Sigmoid colon (tissue), 7 donors: ENCODE data around the gene THSD7B. TPM values are rescaled to one million over a fixed set of nuclear protein-coding genes. Genes with fewer than 3 reads are reported as not detected.

Source experiments
- DNase-seq: peaks from one replicate; pipeline ENCODE4 v3.0.0-alpha.2; 2019
- H3K27ac ChIP-seq, 4 donors: fragments of 200-600 bp; sonication (generic); one replicate each; pipeline ENCODE4 v1.5.1; 2016 to 2019; ENCODE audit warnings: mild to moderate bottlenecking in 1 of 4
- H3K27me3 ChIP-seq, 3 donors: fragments of 200-600 bp; sonication (generic); one replicate each; pipeline ENCODE4 v1.5.1; 2019; ENCODE audit warnings: mild to moderate bottlenecking in 1 of 3
- H3K36me3 ChIP-seq, 4 donors: fragments of 200-600 bp; sonication (generic); one replicate each; pipeline ENCODE4 v1.5.1; 2016 to 2019
- H3K4me1 ChIP-seq, 4 donors: fragments of 200-600 bp; sonication (generic); one replicate each; pipeline ENCODE4 v1.5.1; 2017 to 2019
- H3K4me3 ChIP-seq, 4 donors: fragments of 200-600 bp; sonication (generic); one replicate each; pipeline ENCODE4 v1.5.1; 2017 to 2019; ENCODE audit warnings: mild to moderate bottlenecking in 2 of 4, moderate library complexity in 1 of 4
- H3K9me3 ChIP-seq, 4 donors: fragments of 200-600 bp in 3 of 4; sonication (generic) in 3 of 4; one replicate each; pipeline versions ENCODE4 v1.5.1 to v1.6.1; 2013 to 2019
- EP300 ChIP-seq, 4 donors: sonication (generic); formaldehyde crosslinking; IDR thresholded peaks; one replicate each; pipeline ENCODE4 v1.6.1; 2017; ENCODE audit warnings: antibody characterized with exemption in 4 of 4
- POLR2A ChIP-seq, 2 donors: fragments of 450-650 bp; IDR thresholded peaks; one replicate each; pipeline ENCODE4 v1.6.1; 2016; ENCODE audit warnings: antibody characterized with exemption in 2 of 2, mild to moderate bottlenecking in 2 of 2, moderate library complexity in 2 of 2
- POLR2AphosphoS5 ChIP-seq, 4 donors: sonication (generic); formaldehyde crosslinking; IDR thresholded peaks; one replicate each; pipeline ENCODE4 v1.6.1; 2017; ENCODE audit warnings: antibody characterized with exemption in 4 of 4
- WGBS, 2 donors: extraction: QIAGEN DNeasy Blood & Tissue Kit; methylation state at CpG; one replicate each; pipeline ENCODE4 v1.1.7; 2013; 5-methylcytosine and 5-hydroxymethylcytosine counted together
- intact Hi-C: fragments of 100-400 bp; cut with DNase I; formaldehyde crosslinking; loops from one replicate; pipeline ENCODE4 v1.15.1; 2023
- polyA plus RNA-seq, 3 donors: library from polyadenylated mRNA; stranded (reverse); fragments of 200-250 nt; gene quantifications; one replicate each; pipeline ENCODE4 v1.2.3, GENCODE V29; 2013
- total RNA-seq, 4 donors: library from RNA; depleted of rRNA; stranded (reverse); fragments of >200 nt; gene quantifications; one replicate each; pipeline ENCODE4 v1.1.0, GENCODE V29; 2016
- TF ChIP-seq, protein P1 (sequence below), 4 experiments: fragments of 450-650 bp in 3 of 4; fragments of 200-600 bp in 1 of 4; IDR thresholded peaks; one replicate each; pipeline ENCODE4 v1.5.1; 2016 to 2019; ENCODE audit warnings: antibody characterized with exemption in 4 of 4, mild to moderate bottlenecking in 3 of 4, moderate library complexity in 2 of 4
- donor health status: healthy with polysubstance abuse.
- donor health status: Bipolar disorder and iron deficiency.
- donor health status: healthy.

THSD7B gene
- total and polyA plus RNA-seq, 7 donors: 0.16 to 0.83 (median 0.27) TPM; not detected in 2

DNA sequence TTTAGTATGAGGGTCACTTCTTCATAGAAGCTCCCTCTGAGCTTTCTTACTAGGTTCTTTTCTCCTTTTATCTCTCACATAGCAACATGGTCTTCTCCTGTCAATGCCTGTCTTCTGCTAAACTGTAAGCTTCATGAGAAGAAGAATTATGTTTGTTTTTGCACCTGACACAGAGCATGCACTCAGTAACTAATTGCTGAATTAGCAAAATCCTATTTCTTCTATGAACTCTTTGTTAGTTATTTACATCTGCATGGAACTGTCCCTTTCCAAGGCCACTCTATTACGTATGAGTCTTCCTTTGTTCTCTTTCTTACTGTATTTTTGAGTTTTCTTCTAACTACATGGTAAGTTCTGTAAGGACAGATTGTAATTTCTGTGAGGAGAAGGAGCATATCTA is 63.4 kb downstream of the THSD7B start:
- DNase-seq: no peak
- intact Hi-C loops: no loop called here
- no peaks in the 10 kb centered on the region for H3K27me3 ChIP-seq
- TF ChIP-seq POLR2AphosphoS5 (IDR thresholded peaks at IDR 0.05) (no peak), EP300 (IDR thresholded peaks at IDR 0.05) (no peak), POLR2A (IDR thresholded peaks at IDR 0.05) (no peak)
- TF ChIP-seq, protein P1, sequence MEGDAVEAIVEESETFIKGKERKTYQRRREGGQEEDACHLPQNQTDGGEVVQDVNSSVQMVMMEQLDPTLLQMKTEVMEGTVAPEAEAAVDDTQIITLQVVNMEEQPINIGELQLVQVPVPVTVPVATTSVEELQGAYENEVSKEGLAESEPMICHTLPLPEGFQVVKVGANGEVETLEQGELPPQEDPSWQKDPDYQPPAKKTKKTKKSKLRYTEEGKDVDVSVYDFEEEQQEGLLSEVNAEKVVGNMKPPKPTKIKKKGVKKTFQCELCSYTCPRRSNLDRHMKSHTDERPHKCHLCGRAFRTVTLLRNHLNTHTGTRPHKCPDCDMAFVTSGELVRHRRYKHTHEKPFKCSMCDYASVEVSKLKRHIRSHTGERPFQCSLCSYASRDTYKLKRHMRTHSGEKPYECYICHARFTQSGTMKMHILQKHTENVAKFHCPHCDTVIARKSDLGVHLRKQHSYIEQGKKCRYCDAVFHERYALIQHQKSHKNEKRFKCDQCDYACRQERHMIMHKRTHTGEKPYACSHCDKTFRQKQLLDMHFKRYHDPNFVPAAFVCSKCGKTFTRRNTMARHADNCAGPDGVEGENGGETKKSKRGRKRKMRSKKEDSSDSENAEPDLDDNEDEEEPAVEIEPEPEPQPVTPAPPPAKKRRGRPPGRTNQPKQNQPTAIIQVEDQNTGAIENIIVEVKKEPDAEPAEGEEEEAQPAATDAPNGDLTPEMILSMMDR (IDR thresholded peaks at IDR 0.05): no peak
- H3K4me3 ChIP-seq: no peak overlapping the region
- H3K36me3 ChIP-seq: no peaks in the 10 kb centered on the region
- no peak overlapping the region for H3K27ac ChIP-seq
- 30 to 91% methylated on average over 1 of the region's 1 CpG for WGBS, 2 donors
- no peaks in the 10 kb centered on the region for H3K9me3 ChIP-seq
- H3K4me1 ChIP-seq: no peaks in the 10 kb centered on the region

DNA sequence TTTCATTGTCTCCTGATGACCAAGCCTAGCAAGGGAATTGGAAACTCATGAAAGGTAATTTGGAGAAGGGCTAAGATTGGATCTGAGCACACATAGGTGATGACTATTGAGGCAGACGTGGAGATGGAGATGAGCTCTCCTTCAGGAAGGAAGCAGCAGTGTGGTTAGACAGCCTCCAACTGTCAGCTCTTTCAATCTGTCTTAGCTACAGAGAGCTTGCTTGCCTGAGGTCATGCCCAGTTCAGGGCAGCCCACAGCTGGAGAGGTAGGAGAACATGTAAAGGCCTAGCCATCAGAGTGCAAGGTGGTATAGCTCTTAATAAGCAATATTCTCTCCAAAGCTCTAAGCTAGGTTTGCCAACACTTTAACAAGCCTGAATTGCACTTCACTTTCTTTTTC is 79.2 kb downstream of the THSD7B start:
- Histone ChIP-seq H3K27me3 (no peaks in the 10 kb centered on the region), H3K9me3 (no peaks in the 10 kb centered on the region), H3K4me1 (no peaks in the 10 kb centered on the region), H3K36me3 (no peaks in the 10 kb centered on the region), H3K27ac (no peak overlapping the region), H3K4me3 (no peak overlapping the region)
- TF ChIP-seq, protein P1 (IDR thresholded peaks at IDR 0.05): no peak
- TF ChIP-seq POLR2AphosphoS5 (IDR thresholded peaks at IDR 0.05) (no peak), POLR2A (IDR thresholded peaks at IDR 0.05) (no peak), EP300 (IDR thresholded peaks at IDR 0.05) (no peak)
- intact Hi-C loops: no loop called here
- DNase-seq: no peak
- WGBS, 2 donors: 58 to 76% methylated on average over 1 of the region's 1 CpG

DNA sequence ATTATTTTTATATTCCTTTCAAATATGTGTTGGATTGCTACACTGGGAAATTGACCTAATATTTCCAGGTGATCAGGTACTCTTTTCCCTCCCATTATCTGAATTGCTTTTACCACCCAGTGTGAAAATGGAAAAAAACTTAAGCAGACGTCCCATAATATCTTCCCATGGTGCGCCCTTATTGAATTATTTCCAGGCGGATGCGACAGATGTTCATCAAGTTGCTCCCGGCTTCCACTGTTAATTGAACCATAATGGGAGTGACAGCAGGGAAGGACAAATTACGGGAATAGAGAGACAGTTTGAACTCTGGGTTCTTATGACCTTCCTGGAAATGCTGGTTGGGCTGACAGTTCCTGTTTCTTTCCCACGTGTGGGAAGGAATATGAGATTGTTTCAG is 93.3 kb downstream of the THSD7B start:
- Histone ChIP-seq H3K27ac (no peak overlapping the region), H3K4me3 (no peak overlapping the region)
- 64 to 71% methylated on average over 7 of the region's 7 CpGs for WGBS, 2 donors

DNA sequence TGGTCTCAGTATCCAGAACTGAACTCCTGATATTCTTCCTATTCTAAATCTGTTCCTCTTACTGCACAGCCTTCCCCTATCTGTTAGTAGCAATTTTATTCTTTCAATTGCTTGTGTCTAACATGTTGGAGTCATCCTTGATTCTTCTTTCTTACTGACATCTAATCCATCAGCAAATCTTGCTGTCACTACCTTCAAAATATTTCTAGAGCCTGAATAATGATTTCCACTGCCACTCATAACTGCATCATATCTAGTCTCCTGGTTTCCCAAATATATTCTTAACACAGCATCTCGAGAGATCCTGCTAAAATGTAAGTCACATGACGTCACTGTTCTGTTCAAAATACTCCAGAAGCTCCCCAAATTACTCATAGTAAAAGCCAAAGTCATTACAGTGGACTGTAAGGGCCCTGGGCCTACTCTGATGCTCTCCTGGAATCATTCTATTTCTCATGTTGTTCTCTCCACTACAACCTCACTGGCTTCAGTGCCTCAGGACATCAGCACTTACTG is 95.2 kb downstream of the THSD7B start:
- H3K9me3 ChIP-seq: no peaks in the 10 kb centered on the region
- H3K27me3 ChIP-seq: no peaks in the 10 kb centered on the region
- H3K27ac ChIP-seq: no peak overlapping the region
- intact Hi-C loops: no loop called here
- no peak for DNase-seq
- H3K36me3 ChIP-seq: no peaks in the 10 kb centered on the region
- no peaks in the 10 kb centered on the region for H3K4me1 ChIP-seq
- H3K4me3 ChIP-seq: no peak overlapping the region
- WGBS, 2 donors: 50 to 77% methylated on average over 2 of the region's 2 CpGs
- TF ChIP-seq, protein P1 (IDR thresholded peaks at IDR 0.05): no peak
- TF ChIP-seq POLR2A (IDR thresholded peaks at IDR 0.05): no peak
- no peak for TF ChIP-seq EP300 (IDR thresholded peaks at IDR 0.05)

More for the DNA sequence above, 93.3 kb downstream of the THSD7B start:
- intact Hi-C loops: no loop called here
- no peaks in the 10 kb centered on the region for H3K9me3 ChIP-seq
- H3K27me3 ChIP-seq: no peaks in the 10 kb centered on the region
- H3K4me1 ChIP-seq: no peaks in the 10 kb centered on the region
- H3K36me3 ChIP-seq: no peaks in the 10 kb centered on the region
- TF ChIP-seq POLR2AphosphoS5 (IDR thresholded peaks at IDR 0.05): no peak
- TF ChIP-seq EP300 (IDR thresholded peaks at IDR 0.05): no peak
- no peak for TF ChIP-seq POLR2A (IDR thresholded peaks at IDR 0.05)
- TF ChIP-seq, protein P1 (IDR thresholded peaks at IDR 0.05): no peak
- DNase-seq: no peak

DNA sequence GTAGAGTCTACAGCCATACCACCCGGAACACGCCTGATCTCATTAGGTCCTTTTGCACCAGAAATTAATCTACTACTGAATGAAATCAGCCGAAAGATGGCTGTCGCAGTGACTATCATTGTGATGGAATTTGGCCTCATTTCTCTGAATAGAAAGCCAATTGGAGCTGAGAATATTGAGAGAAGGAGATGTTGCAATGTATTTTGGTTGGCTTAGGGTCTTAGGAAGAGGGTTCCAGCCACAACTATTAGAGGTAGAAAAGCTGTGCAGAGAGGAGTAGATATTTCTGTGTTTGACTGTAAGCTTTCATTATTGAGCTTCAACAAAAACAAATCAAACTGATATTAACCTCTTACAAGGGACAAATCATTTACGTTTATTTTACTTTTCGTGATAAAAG is 98.1 kb downstream of the THSD7B start:
- DNase-seq: no peak
- no peaks in the 10 kb centered on the region for H3K36me3 ChIP-seq
- no peaks in the 10 kb centered on the region for H3K27me3 ChIP-seq
- no peaks in the 10 kb centered on the region for H3K4me1 ChIP-seq
- no peaks in the 10 kb centered on the region for H3K9me3 ChIP-seq
- no peak overlapping the region for H3K27ac ChIP-seq
- intact Hi-C loops: no loop called here
- TF ChIP-seq, protein P1 (IDR thresholded peaks at IDR 0.05): no peak
- TF ChIP-seq POLR2AphosphoS5 (IDR thresholded peaks at IDR 0.05): no peak
- TF ChIP-seq EP300 (IDR thresholded peaks at IDR 0.05): no peak
- TF ChIP-seq POLR2A (IDR thresholded peaks at IDR 0.05): no peak
- H3K4me3 ChIP-seq: no peak overlapping the region
- WGBS, 2 donors: 71 to 85% methylated on average over 6 of the region's 6 CpGs
